HCT116 (cell line): ENCODE measurements around the gene DHRSX. TPM values are rescaled to one million over a fixed set of nuclear protein-coding genes. Genes with fewer than 3 reads are reported as not detected.

Experiments used
- ATAC-seq: fragments of 200-7000 bp; cut with Tn5 transposase; 2 replicates; pipeline ENCODE4 v1.9.1; 2020; ENCODE audit warnings: mild to moderate bottlenecking, moderate library complexity
- BruUV-seq: library from RNA; stranded (reverse); fragments of 400-500 nt; replicated peaks from 2 replicates; lab custom pipeline; 2021; lab: Mats Ljungman, UMichigan
- CTCF ChIA-PET: fragments of 300-600 bp; sonication (Branson Sonifier 250); formaldehyde crosslinking; loops from one replicate; lab custom pipeline; 2021; ENCODE audit warnings: antibody characterized with exemption; lab: Charles Lee
- POLR2A ChIA-PET: fragments of 300-600, 350-600 bp; sonication (Branson Sonifier 250); formaldehyde crosslinking; loops from one replicate; lab custom pipeline; 2021; ENCODE audit warnings: antibody characterized with exemption; lab: Charles Lee
- RAD21 ChIA-PET, 2 experiments: fragments of 300-600 bp; sonication (Branson Sonifier 250); formaldehyde crosslinking; loops; one replicate each; lab custom pipeline; 2023; ENCODE audit warnings: low total read pairs in 2 of 2; ENCODE audit not compliant: uncharacterized antibody in 2 of 2, unreplicated experiment in 2 of 2, low non-redundant PET in 1 of 2; lab: Charles Lee
- DNase-seq: peaks from one replicate; pipeline ENCODE4 v3.0.0-alpha.2; 2010; ENCODE audit warnings: low read depth, low spot score
- H2AFZ ChIP-seq: fragments of 200-600 bp; shearing (Covaris generic), sonication (generic); 2 replicates; pipeline ENCODE4 v1.6.1; 2017; ENCODE audit warnings: low read depth, mixed run types, mixed read lengths, antibody characterized with exemption, low read length; ENCODE audit not compliant: poor library complexity, severe bottlenecking
- H3K27ac ChIP-seq: 2 replicates; pipeline ENCODE4 v1.5.1; 2012; ENCODE audit warnings: low read depth, low read length
- H3K27me3 ChIP-seq: fragments of 200-600 bp; sonication (generic); 2 replicates; pipeline ENCODE4 v1.6.1; 2016; ENCODE audit warnings: mixed run types, low read length, mixed read lengths; ENCODE audit not compliant: insufficient read depth
- H3K36me3 ChIP-seq, 2 experiments: fragments of 200-500 bp in 1 of 2; fragments of 200-600 bp in 1 of 2; sonication (Bioruptor generic) in 1 of 2; sonication (generic) in 1 of 2; 2 replicates each; pipeline versions ENCODE4 v1.5.1 to v1.6.1; 2014 to 2016; ENCODE audit warnings: low read length in 2 of 2, inconsistent platforms in 1 of 2, mixed read lengths in 1 of 2, mixed run types in 1 of 2; ENCODE audit not compliant: insufficient read depth in 2 of 2, control insufficient read depth in 1 of 2
- H3K4me1 ChIP-seq, 2 experiments: fragments of 200-600 bp in 1 of 2; sonication (generic) in 1 of 2; 2 replicates each; pipeline versions ENCODE4 v1.5.1 to v1.6.1; 2012 to 2017; ENCODE audit warnings: low read length in 2 of 2, inconsistent platforms in 1 of 2, mild to moderate bottlenecking in 1 of 2, mixed read lengths in 1 of 2, mixed run types in 1 of 2, moderate library complexity in 1 of 2; ENCODE audit not compliant: insufficient read depth in 2 of 2, control insufficient read depth in 1 of 2
- H3K4me2 ChIP-seq: fragments of 200-600 bp; sonication (generic); 2 replicates; pipeline ENCODE4 v1.6.1; 2017; ENCODE audit warnings: mixed run types, low read length, mixed read lengths
- H3K4me3 ChIP-seq, 2 experiments: fragments of 200-600 bp in 1 of 2; sonication (generic) in 1 of 2; replicated peaks in 1 of 2; 2 replicates each; pipeline ENCODE4 v1.5.1; 2011 to 2016; ENCODE audit warnings: low read length in 2 of 2, control low read depth in 1 of 2, low read depth in 1 of 2, mild to moderate bottlenecking in 1 of 2, mixed read lengths in 1 of 2, mixed run types in 1 of 2
- H3K79me2 ChIP-seq: fragments of 200-600 bp; sonication (generic); 2 replicates; pipeline ENCODE4 v1.6.1; 2017; ENCODE audit warnings: mild to moderate bottlenecking, mixed run types, low read length, moderate library complexity, mixed read lengths; ENCODE audit not compliant: insufficient read depth
- H3K9ac ChIP-seq: fragments of 200-600 bp; sonication (generic); 2 replicates; pipeline ENCODE4 v1.6.1; 2016; ENCODE audit warnings: low read length, mixed read lengths
- H3K9me2 ChIP-seq: fragments of 200-600 bp; sonication (generic), shearing (Covaris generic); 2 replicates; pipeline ENCODE4 v1.6.1; 2017; ENCODE audit warnings: mixed run types, mild to moderate bottlenecking, moderate library complexity; ENCODE audit not compliant: insufficient read depth
- H3K9me3 ChIP-seq, 2 experiments: fragments of 200-500 bp in 1 of 2; fragments of 200-600 bp in 1 of 2; sonication (Bioruptor generic) in 1 of 2; sonication (generic) in 1 of 2; 2 replicates each; pipeline ENCODE4 v1.6.1; 2014 to 2017; ENCODE audit warnings: low read length in 2 of 2, mixed read lengths in 2 of 2, inconsistent platforms in 1 of 2, low read depth in 1 of 2, mild to moderate bottlenecking in 1 of 2, mixed run types in 1 of 2, moderate library complexity in 1 of 2; ENCODE audit not compliant: control insufficient read depth in 1 of 2, insufficient read depth in 1 of 2
- H4K20me1 ChIP-seq: fragments of 200-600 bp; sonication (generic), shearing (Covaris generic); 2 replicates; pipeline ENCODE4 v1.6.1; 2017; ENCODE audit warnings: mixed run types, mild to moderate bottlenecking, moderate library complexity; ENCODE audit not compliant: insufficient read depth
- ATF3 ChIP-seq: IDR thresholded peaks from 2 replicates; pipeline ENCODE4 v1.6.1; 2012
- CEBPB ChIP-seq: IDR thresholded peaks from 2 replicates; pipeline ENCODE4 v1.6.1; 2012; ENCODE audit warnings: low read depth
- EGR1 ChIP-seq: IDR thresholded peaks from 2 replicates; pipeline ENCODE4 v1.6.1; 2012; ENCODE audit warnings: low read depth
- FOSL1 ChIP-seq: IDR thresholded peaks from 2 replicates; pipeline ENCODE4 v1.6.1; 2012; ENCODE audit warnings: low read depth
- RAD21 ChIP-seq: IDR thresholded peaks from 2 replicates; pipeline ENCODE4 v1.6.1; 2012; ENCODE audit warnings: low read depth, mild to moderate bottlenecking
- SRF ChIP-seq: IDR thresholded peaks from 2 replicates; pipeline ENCODE4 v1.6.1; 2012; ENCODE audit warnings: low read depth
- ZBTB33 ChIP-seq: IDR thresholded peaks from 2 replicates; pipeline ENCODE4 v1.6.1; 2011; ENCODE audit warnings: mild to moderate bottlenecking, low read length, moderate library complexity; ENCODE audit not compliant: insufficient replicate concordance; ENCODE audit errors: extremely low read depth
- ZFX ChIP-seq: fragments of 450-650 bp; IDR thresholded peaks from 2 replicates; pipeline ENCODE4 v1.6.1; 2017
- intact Hi-C: fragments of 100-400 bp; cut with micrococcal nuclease; formaldehyde crosslinking; loops from 2 replicates; pipeline ENCODE4 v1.10.0; 2022
- total RNA-seq: library from RNA; stranded (reverse); gene quantifications from one replicate; pipeline ENCODE4 v1.2.1, GENCODE V29; 2021; ENCODE audit not compliant: unreplicated experiment

DHRSX gene
- total RNA-seq, 1 experiment from 2014 or later, result 11.9 TPM

- Histone ChIP-seq H3K9ac (no peak overlapping the region), H3K27ac (no peak overlapping the region), H3K4me1 (peaks cover 3 to 6% of the 10 kb centered on the region in 2 experiments; a peak in 2 of 4 replicates), H3K4me3 (no peak overlapping the region), H2AFZ (no peak overlapping the region), H3K9me3 (no peaks in the 10 kb centered on the region), H3K27me3 (no peaks in the 10 kb centered on the region), H3K4me2 (no peak overlapping the region), H3K9me2 (no peaks in the 10 kb centered on the region), H4K20me1 (no peaks in the 10 kb centered on the region), H3K36me3 (no peaks in the 10 kb centered on the region; a peak in 1 of 4 replicates), H3K79me2 (peaks cover 63% of the 10 kb centered on the region)
- ATAC-seq, result no peak
- no peak for TF ChIP-seq ZBTB33
- TF ChIP-seq ZFX, result no peak
- no peak for TF ChIP-seq ATF3
- TF ChIP-seq RAD21, result no peak
- no peak for TF ChIP-seq CEBPB
- no peak for TF ChIP-seq FOSL1
- no peak for TF ChIP-seq EGR1
- no peak for TF ChIP-seq SRF
- RAD21 ChIA-PET, result no interaction called here
- DNase-seq, result no peak
- no TSS peak for BruUV-seq
- intact Hi-C loops, result no loop called here
- CTCF ChIA-PET, result no interaction called here
- POLR2A ChIA-PET, result no interaction called here
Measured at GRCh38 chrX:2497961-2498780, 2.6 kb downstream of the DHRSX start.
